Measurements from ENCODE around the gene MTHFSD.

GRCh38 chr16:86590501-86591144 lies 35.6 kb upstream of the MTHFSD start:
- TF ChIP-seq PAX5 (IDR thresholded peaks at IDR 0.05; ENCODE audit: borderline replicate concordance, low read depth, low read length) (no peak), EZH2 (IDR thresholded peaks at IDR 0.05; ENCODE audit: borderline replicate concordance, control insufficient read depth, low read depth, low read length) (no peak), YY1 (IDR thresholded peaks at IDR 0.05; ENCODE audit: low read depth, low read length) (no peak), POLR2A (IDR thresholded peaks at IDR 0.05; ENCODE audit: low read depth, low read length) (no peak), CREM (IDR thresholded peaks at IDR 0.05; ENCODE audit: low read depth) (no peak), POLR2AphosphoS5 (IDR thresholded peaks at IDR 0.05; ENCODE audit: low read length) (no peak), NFYB (IDR thresholded peaks at IDR 0.05; ENCODE audit: insufficient read depth, low read depth, low read length) (no peak), MTA3 (IDR thresholded peaks at IDR 0.05; ENCODE audit: borderline replicate concordance, low read length) (no peak), ETV6 (conservative IDR thresholded peaks at IDR 0.05 in 1 of 2, IDR thresholded peaks at IDR 0.05 in 1 of 2; ENCODE audit: borderline replicate concordance in 1 of 2, low read depth in 1 of 2) (no peak), CREB1 (IDR thresholded peaks at IDR 0.05; ENCODE audit: low read depth) (no peak), IRF3 (IDR thresholded peaks at IDR 0.05) (no peak), REST (IDR thresholded peaks at IDR 0.05; ENCODE audit: low read depth, low read length) (no peak), TCF12 (IDR thresholded peaks at IDR 0.05; ENCODE audit: low read depth, low read length) (no peak)
- TF ChIP-seq, protein P1, sequence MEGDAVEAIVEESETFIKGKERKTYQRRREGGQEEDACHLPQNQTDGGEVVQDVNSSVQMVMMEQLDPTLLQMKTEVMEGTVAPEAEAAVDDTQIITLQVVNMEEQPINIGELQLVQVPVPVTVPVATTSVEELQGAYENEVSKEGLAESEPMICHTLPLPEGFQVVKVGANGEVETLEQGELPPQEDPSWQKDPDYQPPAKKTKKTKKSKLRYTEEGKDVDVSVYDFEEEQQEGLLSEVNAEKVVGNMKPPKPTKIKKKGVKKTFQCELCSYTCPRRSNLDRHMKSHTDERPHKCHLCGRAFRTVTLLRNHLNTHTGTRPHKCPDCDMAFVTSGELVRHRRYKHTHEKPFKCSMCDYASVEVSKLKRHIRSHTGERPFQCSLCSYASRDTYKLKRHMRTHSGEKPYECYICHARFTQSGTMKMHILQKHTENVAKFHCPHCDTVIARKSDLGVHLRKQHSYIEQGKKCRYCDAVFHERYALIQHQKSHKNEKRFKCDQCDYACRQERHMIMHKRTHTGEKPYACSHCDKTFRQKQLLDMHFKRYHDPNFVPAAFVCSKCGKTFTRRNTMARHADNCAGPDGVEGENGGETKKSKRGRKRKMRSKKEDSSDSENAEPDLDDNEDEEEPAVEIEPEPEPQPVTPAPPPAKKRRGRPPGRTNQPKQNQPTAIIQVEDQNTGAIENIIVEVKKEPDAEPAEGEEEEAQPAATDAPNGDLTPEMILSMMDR (IDR thresholded peaks at IDR 0.05 in 2 of 3, conservative IDR thresholded peaks at IDR 0.05 in 1 of 3; ENCODE audit: control insufficient read depth in 2 of 3, extremely low read depth in 1 of 3, insufficient read depth in 1 of 3, low read depth in 3 of 3, low read length in 3 of 3), result no peak

Data from GM12878 (cell line).